ENCODE results near the gene LSAMP.
A peak's percentile ranks its signal among the peaks of the same experiment; 100 is the strongest.

LSAMP gene

DNA sequence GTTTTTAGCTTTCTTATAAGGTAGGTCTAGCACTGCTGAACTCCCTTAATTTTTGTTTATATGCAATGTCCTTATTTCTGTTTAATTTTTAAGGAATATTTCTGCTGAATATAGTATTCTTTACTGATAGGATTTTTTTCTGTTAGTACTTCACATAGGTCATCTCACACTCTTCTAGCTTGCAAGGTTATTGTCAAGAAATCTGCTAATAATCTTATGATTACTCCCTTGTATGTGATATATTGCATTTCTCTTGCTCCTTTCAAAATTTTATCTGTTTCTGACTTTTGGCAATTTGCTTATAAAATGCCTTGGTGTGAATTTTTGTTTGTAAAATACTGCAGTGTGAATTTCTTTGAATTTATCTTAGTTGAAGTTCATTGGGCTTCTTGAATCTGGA is 523.6 kb downstream of the LSAMP start:
- no peak for DNase-seq (ENCODE audit: low read depth)
- H3K4me3 ChIP-seq (ENCODE audit: low read depth, low read length) = no peak overlapping the region
- TF ChIP-seq, protein P1, sequence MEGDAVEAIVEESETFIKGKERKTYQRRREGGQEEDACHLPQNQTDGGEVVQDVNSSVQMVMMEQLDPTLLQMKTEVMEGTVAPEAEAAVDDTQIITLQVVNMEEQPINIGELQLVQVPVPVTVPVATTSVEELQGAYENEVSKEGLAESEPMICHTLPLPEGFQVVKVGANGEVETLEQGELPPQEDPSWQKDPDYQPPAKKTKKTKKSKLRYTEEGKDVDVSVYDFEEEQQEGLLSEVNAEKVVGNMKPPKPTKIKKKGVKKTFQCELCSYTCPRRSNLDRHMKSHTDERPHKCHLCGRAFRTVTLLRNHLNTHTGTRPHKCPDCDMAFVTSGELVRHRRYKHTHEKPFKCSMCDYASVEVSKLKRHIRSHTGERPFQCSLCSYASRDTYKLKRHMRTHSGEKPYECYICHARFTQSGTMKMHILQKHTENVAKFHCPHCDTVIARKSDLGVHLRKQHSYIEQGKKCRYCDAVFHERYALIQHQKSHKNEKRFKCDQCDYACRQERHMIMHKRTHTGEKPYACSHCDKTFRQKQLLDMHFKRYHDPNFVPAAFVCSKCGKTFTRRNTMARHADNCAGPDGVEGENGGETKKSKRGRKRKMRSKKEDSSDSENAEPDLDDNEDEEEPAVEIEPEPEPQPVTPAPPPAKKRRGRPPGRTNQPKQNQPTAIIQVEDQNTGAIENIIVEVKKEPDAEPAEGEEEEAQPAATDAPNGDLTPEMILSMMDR (conservative IDR thresholded peaks at IDR 0.05; ENCODE audit: low read depth, low read length) = no peak

DNA sequence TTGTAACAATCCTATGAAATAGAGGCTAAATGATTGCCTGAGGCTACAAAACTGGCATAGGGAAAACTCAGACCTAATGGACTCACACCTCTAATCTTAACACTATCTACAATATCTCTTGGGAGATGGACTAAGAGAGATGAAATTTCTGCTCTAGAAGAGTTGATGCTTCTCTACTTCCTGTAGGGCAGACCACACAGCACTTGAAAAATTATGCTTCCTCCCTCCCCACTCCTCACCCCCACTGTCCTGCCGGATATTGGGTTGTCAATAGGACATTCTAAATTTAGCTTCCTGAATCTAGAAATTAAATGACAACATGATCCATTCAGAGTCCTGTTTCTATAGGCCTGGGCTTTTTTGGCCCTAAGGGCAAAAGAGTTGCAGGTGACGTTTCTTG is 526.4 kb downstream of the LSAMP start:
- TF ChIP-seq, protein P1 (conservative IDR thresholded peaks at IDR 0.05; ENCODE audit: low read depth, low read length) = no peak
- no peak overlapping the region for H3K4me3 ChIP-seq (ENCODE audit: low read depth, low read length)
- no peak for DNase-seq (ENCODE audit: low read depth)

DNA sequence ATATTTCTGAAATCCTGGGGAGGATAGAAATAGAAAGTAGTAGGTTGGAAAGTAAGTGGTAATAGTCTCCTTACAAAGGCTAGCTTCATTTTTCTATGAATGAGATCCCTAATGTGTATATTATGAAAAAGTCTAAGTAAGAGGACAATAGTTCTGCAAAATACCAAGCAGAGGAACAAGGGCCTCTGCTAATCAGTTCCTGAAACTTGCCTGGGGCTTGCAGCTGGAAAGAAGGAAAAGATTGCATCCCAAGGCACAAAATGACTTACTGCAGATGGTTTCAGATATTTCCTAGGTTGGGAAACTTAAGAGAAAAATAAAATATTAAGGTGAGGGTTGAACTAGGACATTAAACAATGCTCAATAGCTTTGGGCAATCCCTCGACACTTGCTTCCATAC is 528.4 kb downstream of the LSAMP start:
- no peak overlapping the region for H3K4me3 ChIP-seq (ENCODE audit: low read depth, low read length)
- no peak for DNase-seq (ENCODE audit: low read depth)
- TF ChIP-seq, protein P1 (conservative IDR thresholded peaks at IDR 0.05; ENCODE audit: low read depth, low read length) = no peak

DNA sequence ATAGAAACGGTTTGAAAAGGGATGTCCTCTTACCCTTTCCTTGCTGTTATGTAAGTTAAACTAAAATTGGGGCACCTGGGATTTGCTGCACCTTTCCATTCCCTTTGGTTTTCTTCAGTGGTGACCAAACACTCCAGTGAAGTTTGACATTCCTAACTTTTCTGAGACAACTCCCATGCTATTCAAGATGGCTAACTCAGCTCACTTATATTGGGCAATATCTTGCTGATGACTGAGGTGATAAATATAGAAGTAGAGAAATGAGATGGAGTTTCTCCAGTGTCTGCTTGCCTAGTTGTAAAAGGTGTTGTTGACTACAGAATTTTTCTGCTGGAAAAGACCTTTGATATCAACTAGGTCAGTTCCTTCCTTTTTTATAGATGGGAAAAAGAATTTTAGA is 530.2 kb downstream of the LSAMP start:
- DNase-seq (ENCODE audit: low read depth) = no peak
- H3K4me3 ChIP-seq (ENCODE audit: low read depth, low read length) = no peak overlapping the region
- TF ChIP-seq, protein P1 (conservative IDR thresholded peaks at IDR 0.05; ENCODE audit: low read depth, low read length) = no peak

DNA sequence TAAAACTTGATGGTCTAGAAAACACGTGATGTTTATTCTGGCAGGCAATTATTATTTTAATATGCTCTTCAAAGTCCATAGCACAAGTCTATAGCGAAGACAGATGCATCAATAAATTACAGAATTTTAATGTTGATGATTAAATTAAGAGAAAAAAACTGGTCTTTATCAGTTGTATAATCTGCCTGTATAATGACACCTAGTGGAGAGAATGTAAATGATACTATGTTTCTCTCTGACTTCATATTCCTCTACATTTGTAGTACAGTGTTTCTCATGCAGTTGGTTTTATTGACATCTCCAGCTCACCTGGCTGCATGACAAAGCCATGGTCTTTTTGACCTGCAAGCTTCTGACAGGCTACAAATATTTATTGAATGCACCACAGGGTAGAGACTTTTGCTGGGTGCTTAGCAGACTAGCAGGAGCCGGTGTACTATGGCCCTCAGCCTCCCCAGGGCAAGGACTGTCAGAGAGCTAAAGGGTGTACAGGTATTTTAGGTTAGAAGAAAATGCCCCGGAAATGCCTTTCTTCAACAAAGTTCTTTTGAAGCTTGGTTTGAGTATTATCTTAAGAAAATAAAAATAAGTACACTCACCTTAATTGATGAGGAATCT is 532.1 kb downstream of the LSAMP start:
- peak; percentile 47 for DNase-seq (ENCODE audit: low read depth)
- TF ChIP-seq, protein P1 (conservative IDR thresholded peaks at IDR 0.05; ENCODE audit: low read depth, low read length) = peak; percentile 51
- H3K4me3 ChIP-seq (ENCODE audit: low read depth, low read length) = no peak overlapping the region

DNA sequence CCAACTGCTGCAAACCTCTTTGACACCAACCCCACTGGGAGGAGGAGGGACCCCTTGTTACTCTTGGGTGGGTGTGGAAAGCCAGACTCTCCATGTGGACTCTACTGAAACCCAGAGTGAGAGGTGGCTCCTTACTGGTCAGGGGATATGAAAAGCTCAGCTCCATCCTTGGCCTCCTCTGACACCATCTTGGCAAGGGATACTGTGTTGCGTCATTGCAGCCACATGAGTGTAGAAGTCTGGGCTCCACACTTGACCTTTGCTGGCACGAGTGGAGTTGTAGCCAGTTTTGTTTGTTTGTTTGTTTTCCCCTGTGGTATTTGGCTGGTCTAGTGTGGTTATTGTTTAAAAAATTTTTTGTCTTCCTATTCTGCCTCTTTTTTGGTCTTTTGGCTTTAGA is 532.9 kb downstream of the LSAMP start:
- DNase-seq (ENCODE audit: low read depth) = peak; percentile 42
- TF ChIP-seq, protein P1 (conservative IDR thresholded peaks at IDR 0.05; ENCODE audit: low read depth, low read length) = no peak
- H3K4me3 ChIP-seq (ENCODE audit: low read depth, low read length) = no peak overlapping the region

DNA sequence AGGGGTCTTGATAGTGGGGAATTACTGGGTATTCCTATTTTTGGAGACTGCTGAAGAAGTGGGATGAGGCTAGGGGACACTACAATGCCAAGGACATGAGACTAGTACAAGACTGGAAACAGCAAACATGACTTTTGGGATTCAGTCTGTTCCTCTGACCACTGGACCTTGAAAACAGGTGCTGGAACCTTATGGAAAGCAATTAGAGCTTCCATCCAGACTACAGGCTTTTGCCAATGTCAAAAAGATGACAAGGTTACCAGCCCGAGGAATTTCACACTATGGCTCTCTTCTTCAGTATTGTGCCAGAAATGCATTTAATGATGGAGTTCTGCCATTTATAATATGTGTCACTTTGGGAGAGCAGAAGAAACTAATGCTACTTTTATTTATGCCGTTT is 539.4 kb downstream of the LSAMP start:
- no peak for DNase-seq (ENCODE audit: low read depth)
- TF ChIP-seq, protein P1 (conservative IDR thresholded peaks at IDR 0.05; ENCODE audit: low read depth, low read length) = no peak

More for the DNA sequence above, 539.4 kb downstream of the LSAMP start:
- H3K4me3 ChIP-seq (ENCODE audit: low read depth, low read length) = no peak overlapping the region
